DMS53 treated with DMSO at 0.1 percent for 48 hours (cell line): ENCODE data around the gene FXYD1.
"Not testable (repeated sequence)": the region's sequence is repeated elsewhere in the genome, so short reads cannot be mapped to it uniquely, and the experiment has no call there.

Source experiments
- DNase-seq: peaks from one replicate; lab custom pipeline; 2025; ENCODE audit not compliant: unreplicated experiment; lab: John Stamatoyannopoulos, UW

The FXYD1 gene

DNA sequence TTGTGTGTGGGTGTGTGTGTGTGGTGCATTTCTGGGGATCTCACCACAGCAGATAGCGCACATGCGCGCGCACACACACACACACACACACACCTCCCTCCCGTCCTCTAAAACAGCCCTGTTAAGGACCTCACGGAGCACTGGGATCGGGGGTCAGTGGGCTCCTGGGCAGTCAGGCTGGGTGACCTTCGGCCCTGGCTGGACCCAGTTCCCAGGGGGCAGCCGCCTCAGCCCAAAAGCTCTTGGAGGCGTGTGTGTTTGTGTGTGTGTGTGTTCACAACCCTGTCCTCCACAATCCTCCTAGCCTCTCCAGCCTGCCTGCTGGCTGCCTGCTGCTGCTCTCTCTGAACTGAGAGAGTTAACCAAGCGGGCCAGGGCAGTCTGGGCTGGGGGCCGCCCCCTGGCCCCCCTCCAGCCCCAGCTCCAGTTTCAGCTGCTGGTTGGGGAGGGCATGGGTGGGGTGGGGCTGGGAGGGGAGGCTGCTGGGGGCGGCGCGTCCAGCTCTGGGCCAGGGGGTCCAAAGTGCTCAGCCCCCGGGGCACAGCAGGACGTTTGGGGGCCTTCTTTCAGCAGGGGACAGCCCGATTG lies at the start of gene FXYD1:
TSS of gene FXYD1 (plus strand) at position 520 of the 588 bp plus-strand sequence. CDS start 1,256 bp downstream, outside the sequence.
- no peak for DNase-seq

GRCh38 chr19:35089554-35089953 lies 49.1 kb upstream of the FXYD1 start:
- DNase-seq, result no peak

- no peak for DNase-seq
These were observed 48.5 kb upstream of the FXYD1 start for GRCh38 chr19:35090160-35090505.

GRCh38 chr19:35090506-35091214 lies 48.0 kb upstream of the FXYD1 start:
- peak; percentile 87 for DNase-seq

DNA sequence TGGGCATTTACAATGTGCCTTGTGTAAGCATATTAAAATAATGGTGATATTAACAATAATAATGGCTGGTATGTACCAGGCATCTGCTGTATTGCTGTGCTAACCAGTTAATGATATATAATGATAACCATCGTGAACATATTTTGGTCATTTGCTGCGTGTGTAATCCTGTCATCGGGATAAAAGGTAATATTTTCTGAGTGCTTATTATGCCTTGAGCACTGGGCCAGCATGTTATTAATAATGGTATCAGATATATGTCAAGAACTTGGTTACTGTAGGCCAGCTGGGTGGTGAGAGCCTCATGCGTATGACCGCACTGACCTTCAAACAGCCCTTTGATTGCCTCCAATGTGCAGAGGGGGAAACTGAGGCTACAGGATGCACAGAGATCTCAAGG lies 45.2 kb upstream of the FXYD1 start:
- no peak for DNase-seq

- DNase-seq, result no peak
These were observed 44.5 kb upstream of the FXYD1 start for GRCh38 chr19:35093941-35094647.

- no peak for DNase-seq
These were observed 44.0 kb upstream of the FXYD1 start for GRCh38 chr19:35094656-35095055.

GRCh38 chr19:35095667-35096368 lies 42.8 kb upstream of the FXYD1 start:
- DNase-seq, result no peak

DNA sequence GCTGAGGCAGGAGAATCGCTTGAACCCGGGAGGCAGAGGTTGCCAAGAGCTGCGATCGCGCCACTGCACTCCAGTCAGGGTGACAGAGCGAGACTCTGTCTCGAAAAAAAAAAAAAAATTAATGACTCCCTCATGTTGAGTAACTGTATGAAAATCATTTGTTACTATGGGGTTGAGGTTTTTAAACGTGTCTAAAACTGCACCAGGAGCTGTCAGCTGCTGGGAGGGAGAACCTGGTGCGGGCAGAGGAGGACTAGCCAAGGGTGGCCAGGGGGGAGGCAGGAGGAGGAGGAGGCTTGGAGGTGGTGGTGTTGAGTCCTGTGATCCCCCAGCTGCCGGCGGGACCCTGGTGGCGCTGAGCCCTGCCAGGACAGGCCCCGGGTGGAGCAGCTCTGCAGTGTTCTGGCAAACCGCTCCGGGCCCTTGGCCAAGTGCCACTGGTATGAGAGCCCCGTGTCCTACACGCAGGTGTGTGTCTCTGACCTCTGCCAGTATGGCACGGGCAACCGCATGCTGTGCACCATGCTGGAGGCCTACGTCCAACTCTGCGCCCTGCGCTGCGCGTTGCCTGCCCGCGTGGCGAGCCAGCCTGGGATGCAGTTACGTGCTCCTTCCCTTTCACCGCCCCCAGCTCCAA lies 40.1 kb upstream of the FXYD1 start:
- DNase-seq, result no peak

- no peak for DNase-seq
These were observed 39.3 kb upstream of the FXYD1 start for GRCh38 chr19:35099155-35099896.

- DNase-seq, result no peak
These were observed 38.7 kb upstream of the FXYD1 start for GRCh38 chr19:35099897-35100275.

DNA sequence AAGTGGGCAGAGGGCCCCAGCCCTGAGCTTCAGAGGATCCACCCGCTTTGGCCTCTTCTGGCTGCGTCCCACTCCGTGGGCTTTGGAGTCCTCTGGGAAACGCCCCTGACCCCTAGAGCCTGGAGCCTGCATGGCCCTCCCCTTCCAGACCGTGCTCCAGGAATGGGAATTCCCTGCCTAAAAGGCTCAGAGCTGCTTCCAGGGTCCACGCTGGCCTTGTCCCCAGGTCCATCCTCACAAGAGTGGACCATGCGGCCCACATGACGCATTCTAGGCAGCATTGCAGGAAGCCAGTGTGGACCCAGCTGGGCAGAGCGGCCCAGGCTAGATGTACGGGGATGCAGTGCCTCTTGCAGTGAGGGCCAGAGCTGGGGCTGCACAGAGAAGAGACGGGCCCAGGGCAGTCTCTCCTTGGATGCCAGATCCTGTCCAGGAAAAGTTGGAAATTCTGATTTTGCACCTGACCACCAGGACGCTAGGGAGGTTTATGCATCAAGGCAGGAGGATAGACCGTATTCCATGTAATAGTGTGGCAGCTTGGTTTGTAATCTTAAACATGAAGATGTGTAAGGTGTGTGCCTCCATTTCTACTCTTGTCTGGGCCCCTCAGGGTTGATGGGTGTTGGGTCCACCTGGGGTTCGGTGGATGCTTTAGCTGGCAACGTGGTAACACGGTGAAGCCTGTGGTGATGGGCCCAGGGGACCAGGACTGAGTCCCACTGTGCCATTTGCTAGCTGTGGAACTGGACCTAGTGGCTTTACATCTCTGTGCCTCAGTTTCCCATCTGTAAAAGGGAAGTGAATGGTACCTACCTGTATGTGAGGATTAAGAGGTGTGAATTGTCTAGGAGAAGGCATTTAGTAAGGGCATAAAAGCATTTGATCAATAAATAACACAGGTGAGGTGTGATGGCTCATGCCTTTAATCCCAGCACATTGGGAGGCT lies 37.8 kb upstream of the FXYD1 start:
- no peak for DNase-seq

DNA sequence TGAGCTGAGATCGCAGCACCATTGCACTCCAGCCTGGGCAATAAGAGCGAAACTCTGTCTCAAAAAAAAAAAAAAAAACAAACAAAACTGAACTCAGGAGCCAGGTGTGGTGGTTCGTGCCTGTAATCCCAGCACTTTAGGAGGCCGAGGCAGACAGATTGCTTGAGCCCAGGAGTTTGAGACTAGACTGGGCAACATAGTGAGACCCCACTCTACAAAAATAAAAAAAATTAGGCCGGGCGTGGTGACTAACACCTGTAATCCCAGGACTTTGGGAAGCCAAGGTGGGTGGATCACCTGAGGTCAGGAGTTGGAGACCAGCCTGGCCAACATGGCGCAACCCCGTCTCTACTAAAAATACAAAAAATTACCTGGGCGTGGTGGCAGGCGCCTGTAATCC lies 36.7 kb upstream of the FXYD1 start:
- DNase-seq, result not testable (repeated sequence)

- not testable (repeated sequence) for DNase-seq
These were observed 35.0 kb upstream of the FXYD1 start for GRCh38 chr19:35103614-35104013.

DNA sequence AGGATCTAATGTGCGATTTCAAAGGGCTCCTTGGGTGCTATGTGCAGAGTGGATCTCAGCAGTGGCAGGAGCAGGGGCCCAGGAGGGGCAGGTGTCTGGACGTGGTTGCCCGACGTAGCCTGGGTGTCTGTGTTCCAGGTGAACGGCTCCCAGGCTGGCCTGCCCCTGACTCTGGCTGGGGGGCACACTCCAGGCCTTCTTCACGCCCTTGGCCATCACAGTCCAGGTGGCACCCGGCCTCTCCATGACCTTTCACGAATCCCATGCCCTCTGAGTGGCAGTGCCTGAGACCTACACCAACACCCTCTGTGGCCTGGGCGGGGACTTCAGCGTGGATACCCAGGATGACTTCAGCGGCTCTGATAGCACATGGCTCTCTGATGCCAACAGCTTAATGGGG lies 34.3 kb upstream of the FXYD1 start:
- DNase-seq, result no peak

GRCh38 chr19:35105047-35105410 lies 33.6 kb upstream of the FXYD1 start:
- DNase-seq, result no peak

GRCh38 chr19:35105411-35106290 lies 33.0 kb upstream of the FXYD1 start:
- no peak for DNase-seq

DNA sequence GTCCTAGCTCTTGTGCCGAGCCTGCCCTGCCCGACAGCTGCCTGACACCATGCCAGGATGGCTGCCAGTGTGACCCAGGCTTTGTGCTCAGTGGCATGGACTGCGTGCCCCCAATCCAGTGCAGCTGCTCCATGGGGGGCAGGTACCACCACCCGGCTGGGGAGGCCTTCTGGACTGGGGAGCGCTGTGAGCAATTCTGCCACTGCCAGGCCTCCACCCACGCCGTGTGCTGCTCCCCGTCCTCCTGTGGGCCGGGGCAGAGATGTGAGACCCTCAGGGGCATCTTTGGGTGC lies 32.4 kb upstream of the FXYD1 start:
- DNase-seq, result no peak
